Measurements from ENCODE around the gene ALDH3B1.
"Not testable (repeated sequence)": the region's sequence is repeated elsewhere in the genome, so short reads cannot be mapped to it uniquely, and the experiment has no call there.

Gene ALDH3B1, protein sequence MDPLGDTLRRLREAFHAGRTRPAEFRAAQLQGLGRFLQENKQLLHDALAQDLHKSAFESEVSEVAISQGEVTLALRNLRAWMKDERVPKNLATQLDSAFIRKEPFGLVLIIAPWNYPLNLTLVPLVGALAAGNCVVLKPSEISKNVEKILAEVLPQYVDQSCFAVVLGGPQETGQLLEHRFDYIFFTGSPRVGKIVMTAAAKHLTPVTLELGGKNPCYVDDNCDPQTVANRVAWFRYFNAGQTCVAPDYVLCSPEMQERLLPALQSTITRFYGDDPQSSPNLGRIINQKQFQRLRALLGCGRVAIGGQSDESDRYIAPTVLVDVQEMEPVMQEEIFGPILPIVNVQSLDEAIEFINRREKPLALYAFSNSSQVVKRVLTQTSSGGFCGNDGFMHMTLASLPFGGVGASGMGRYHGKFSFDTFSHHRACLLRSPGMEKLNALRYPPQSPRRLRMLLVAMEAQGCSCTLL

DNA sequence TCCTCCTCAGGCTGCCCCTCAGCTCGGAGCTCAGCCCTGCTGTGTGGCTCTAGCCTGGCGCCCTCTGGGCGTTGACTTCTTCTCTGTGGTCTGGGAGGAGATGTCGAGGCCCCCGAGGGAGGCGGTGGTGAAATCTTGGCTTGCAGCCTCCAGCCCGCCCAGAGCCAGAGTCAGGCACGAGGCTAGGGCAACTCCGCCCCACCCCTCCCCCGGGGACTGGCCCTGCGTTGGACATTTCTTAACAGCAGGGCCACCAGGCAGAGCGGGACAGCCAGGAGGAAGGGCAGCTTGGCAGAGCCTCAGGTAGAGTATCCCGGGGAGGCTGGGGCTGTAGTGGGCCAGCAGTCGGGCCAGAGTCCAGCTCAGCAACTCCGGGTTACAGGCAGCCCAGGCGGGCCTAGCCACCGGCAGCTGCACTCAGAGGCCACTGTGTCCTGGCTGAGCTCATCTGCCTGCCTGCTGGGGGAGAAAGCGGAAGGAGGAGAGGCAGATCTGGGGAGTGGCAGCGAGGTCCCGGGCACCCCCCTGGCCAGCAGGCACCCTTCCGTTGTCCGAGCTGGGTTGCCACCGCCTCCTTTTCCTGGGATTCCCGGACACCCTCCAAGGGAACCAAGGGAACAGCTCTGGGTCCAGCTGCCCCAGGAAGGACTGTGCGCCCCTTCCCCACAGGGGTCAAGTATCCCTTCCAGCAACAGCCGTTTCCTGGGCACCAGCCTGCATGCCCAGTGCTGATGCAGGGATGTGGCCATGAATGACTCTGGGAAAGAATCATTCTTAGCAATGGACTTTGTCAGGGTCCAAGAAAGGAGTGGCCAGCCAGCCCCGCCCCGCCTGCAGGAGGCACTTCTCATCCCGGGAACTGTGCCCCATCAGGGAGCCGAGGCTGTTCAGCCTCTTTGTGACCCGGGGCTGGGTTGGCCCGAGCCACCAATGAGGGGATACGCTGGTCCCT, at the start of gene ALDH3B1:
ALDH3B1 (plus strand) TSS at position 238 of the 952 bp plus-strand sequence. CDS start 4,971 bp downstream, outside the sequence.
- FAIRE-seq = no peak

DNA sequence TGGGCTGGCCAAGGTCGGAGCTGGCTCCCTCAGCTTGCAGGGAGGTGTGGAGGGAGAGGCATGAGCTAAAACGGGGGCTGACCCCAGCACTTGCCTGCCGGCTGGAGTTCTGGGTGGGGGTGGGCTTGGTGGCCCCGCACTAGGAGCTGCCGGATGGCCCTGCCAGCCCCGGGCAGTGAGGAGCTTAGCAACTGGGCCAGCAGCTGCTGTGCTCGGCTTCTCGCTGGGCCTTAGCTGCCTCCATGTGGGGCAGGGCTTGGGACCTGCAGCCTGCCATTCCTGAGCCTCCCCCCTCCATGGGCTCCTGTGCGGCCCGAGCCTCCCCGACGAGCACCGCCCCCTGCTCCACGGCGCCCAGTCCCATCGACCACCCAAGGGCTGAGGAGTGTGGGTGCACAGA, 46.9 kb upstream of the ALDH3B1 start:
- FAIRE-seq = not testable (repeated sequence)

DNA sequence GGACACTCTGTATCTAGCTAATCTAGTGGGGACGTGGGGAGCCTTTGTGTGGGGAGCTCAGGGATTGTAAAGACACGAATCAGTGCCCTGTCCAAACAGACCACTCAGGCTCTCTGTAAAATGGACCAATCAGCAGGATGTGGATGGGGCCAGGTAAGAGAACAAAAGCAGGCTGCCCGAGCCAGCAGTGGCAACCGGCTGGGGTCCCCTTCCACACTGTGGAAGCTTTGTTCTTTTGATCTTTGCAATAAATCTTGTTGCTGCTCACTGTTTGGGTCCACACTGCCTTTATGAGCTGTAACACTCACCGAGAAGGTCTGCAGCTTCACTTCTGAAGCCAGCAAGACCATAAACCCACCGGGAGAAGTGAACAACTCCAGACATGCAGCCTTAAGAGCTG, 46.2 kb upstream of the ALDH3B1 start:
- FAIRE-seq = not testable (repeated sequence)

DNA sequence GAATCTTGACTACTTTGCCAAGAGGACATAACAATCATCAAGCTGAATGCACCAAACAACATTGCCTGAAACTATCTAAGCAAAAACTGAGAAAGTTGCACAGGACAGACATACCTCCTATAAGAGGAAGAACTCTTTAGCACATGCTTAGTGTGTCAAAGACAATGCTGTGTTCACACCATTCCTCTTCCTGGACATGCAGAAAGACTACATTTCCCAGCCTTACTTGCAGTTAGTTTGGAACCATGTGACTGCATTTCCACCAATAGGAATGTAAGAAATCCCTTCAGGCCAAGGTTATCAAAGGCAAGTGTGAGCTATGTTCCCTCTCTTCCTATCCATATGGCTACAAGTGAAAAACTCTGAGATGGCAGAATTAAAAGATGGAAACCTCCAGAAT, 45.4 kb upstream of the ALDH3B1 start:
- FAIRE-seq = not testable (repeated sequence)

DNA sequence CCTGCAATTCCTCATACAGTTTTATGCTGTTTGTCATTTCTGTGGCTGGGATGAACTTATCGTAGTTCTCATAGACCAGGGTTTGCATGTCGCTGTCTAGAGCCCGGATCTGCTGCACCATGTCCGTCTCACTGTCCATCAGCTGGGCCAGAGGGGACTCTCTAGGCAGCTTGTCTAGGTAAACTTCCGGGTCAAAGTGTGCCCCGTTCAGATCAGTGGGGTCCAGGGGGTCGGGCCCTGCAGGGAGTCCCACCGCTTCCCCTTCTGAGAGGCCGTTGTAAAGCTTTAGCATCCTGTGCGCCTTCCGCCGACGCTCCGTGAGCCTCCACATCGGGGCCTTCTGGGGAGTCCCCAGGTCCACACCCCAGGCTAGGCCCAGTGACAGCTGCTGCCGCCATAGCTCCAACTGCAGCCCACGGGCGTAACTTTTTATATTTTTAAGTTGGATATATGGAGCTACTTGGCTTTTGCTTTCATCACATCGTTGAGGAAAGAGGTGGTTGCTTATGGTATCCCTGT, 44.2 kb upstream of the ALDH3B1 start:
- not testable (repeated sequence) for FAIRE-seq

DNA sequence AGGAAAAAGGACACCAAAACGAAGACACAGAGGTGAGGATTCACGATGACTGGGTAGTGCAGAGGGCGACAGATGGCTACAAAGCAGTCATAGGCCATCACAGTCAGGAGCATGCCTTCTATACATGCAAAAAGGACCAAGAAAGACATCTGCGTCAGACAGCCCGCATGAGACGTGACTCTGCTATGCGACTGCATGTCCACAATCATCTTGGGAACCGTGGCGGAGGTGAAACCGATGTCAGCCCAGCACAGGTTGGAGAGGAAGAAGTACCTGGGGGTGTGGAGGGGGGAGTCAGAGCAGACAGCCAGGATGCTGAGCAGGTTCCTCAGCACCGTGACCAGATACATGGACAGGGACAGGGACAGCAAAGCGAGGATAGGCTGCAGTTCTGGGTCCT, 35.4 kb upstream of the ALDH3B1 start:
- FAIRE-seq = not testable (repeated sequence)

DNA sequence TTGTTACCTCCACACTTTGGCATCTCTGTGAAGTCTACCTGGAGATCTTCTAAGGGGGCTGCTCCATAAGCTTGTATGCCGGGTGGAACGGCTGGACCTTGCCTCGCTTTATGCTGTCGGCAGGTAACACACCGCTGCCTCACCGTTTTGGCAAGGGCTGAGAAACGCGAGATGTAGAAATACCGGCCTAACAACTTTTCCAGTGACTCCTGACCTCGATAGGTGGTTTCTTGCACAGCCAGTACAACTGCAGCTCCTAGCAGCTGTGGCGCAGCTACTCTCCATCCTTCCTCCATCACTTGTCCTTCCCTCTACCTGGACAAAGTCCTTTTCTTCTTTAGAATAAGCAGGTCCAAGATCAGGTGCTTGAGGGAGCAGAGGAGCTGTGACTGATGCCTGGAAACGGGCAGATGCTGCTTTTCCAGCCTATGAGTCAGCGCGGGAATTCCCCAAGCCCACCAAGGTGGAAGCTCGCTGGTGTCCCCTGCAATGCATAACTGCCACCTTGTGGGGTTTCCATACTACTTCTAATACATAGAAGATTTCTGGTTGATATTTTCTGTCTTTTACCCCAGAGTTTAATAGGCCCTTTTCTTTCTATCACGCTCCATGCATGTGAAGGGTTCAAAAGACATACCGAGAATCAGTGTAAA, 31.2 kb upstream of the ALDH3B1 start:
- not testable (repeated sequence) for FAIRE-seq

DNA sequence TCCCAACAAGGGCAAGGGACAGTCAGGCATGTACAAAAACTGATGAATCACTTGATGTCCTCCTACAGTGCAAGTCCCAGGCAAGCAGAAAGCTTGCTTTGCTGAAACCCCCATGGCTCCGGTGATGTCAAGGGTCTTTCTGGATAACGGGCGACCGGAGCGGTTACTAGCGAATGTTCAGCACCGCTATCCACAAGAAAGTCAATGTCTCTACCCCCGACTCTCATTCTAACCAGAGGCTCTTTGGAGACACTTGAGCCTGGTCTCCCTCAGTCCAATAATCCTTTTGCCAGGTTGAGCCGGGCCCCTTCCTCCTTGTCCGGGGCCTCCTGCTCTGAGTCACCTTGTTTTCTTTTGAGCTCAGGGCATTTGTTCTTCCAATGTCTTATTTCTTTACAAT, 28.9 kb upstream of the ALDH3B1 start:
- FAIRE-seq = not testable (repeated sequence)

GRCh38 chr11:67982255-67982857, 27.8 kb upstream of the ALDH3B1 start:
- not testable (repeated sequence) for FAIRE-seq

DNA sequence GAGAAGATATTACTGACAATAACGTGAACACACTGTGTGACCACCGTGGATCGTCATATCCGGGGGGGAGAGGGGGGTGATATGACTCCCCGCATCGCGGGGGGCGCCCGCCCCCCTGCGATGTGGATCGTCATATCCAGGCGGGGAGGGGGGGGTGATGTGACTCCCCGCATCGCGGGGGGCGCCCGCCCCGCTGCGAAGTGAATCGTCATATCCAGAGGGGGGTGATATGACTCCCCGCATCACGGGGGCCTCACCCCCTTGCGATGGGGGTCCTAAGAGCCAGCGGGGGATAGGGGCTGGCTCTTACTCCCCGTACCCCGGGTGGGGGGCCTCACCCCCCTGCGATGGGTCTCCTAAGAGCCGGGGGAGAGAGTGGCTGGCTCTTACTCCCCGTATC, 26.2 kb upstream of the ALDH3B1 start:
- no peak for FAIRE-seq

- not testable (repeated sequence) for FAIRE-seq
These were observed 24.8 kb upstream of the ALDH3B1 start for GRCh38 chr11:67985302-67985701.

DNA sequence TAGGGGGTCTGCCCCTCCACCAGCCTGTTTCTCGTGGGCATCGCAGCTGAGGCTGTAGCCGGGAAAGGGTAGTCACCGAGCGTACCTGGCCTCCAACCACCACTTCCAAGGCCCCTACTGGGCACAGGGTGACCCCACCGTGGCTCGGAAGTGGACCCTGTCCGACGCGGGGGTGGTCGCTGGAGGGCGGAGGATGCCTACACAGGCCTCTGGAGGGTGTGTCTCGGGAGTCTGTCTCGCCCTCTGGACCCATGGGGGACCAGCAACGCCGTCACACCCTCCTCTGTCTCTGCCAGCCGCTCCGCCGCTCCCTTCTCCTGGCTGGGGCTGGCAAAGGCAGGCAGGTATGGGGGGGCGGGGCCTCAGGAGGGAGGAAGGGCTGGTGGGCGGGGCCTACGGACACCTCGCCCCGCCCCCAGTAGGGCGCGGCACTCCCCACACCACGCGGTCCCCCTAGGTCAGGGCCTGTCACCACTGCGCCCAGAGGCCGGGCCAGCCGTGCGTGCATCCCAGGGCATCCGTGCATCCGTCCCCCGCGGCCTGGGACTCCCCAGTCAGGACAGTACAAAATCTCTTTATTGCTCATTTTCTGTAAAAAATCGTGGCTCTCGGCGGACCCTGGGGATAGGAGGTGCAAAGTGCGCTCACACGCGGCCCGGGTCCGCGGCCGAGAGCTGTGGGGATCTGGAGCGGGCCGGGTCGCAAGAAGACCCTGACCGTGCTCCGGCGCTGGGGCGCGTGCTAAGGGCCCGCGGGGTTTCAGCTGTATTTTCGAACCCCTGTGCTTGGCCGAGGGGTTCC, 19.4 kb upstream of the ALDH3B1 start:
- FAIRE-seq = not testable (repeated sequence)

DNA sequence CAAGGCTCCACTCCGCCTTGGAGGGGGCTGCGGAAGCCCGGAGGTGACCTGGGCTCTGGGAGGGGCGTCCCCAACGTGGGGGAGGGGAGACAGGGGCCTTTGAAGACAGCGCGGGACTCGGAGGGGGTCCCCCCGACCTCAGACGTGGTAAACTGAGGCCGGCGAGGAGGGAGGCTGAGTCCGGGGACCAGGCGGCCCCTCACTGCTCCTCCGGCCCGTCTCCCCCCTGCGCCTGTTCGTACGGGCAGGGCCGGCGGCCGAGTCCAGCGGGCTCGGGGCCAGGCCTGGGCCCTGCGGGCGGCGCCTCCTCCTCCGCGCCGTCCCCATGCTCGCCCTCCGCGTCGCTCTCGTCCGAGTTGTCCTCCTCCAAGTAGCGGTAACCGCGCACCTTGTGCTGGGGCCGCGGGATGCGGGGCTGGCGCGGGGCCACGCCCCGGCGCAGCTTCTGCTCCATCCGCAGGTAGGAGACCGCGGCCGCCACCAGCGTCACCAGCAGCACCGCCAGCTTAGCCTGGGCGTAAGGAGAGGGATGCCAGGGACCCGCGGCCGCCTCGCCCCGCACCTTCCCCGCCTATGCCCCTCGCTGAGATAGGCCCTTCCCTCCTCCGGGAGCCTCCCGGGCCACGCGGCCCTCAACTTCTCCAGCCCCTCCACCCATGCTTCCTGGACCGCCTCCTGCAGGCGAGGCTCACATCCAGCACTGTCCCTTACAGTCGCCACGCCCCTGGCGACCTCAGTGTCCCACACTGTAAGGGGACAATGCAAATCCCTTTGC, 18.6 kb upstream of the ALDH3B1 start:
- FAIRE-seq = not testable (repeated sequence)

DNA sequence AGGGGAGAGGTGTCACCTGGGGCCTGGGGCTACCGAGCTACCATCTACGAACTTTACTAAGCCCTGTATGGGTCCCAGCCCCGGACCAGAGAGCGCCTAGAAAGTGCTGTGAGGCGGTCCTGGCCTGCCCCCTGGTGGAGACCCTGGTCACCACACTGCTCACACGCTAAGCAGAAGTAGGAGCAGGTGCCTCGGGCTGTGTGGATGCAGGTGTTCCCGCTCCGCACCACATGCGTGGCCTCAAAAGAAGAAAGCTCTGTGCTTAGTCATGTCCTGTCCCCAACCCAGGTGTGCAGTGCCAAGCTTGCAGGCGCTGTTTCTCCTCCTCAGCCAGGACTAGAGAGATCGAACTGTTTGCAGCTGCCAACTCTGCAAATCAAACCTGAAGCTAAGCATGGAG, 16.3 kb upstream of the ALDH3B1 start:
- not testable (repeated sequence) for FAIRE-seq

DNA sequence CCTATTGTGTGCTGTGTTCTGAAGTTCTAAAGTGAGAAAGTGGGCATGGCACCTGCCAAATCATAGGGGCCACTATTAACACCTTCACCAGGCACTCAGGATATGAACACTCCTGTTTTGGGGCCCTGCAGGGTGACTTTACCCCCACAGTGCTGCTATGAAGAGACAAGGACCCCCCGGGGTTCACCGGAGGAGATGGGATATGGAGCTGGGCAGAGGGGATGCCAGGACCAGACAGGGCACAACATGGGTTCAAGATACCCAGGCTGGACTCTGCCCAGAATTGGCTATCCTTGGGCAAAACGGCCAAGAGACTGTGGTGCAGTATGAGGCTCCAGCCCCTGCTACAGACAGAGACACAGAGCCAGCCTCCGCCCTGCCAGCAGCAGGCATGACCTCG, 15.7 kb upstream of the ALDH3B1 start:
- FAIRE-seq = not testable (repeated sequence)

DNA sequence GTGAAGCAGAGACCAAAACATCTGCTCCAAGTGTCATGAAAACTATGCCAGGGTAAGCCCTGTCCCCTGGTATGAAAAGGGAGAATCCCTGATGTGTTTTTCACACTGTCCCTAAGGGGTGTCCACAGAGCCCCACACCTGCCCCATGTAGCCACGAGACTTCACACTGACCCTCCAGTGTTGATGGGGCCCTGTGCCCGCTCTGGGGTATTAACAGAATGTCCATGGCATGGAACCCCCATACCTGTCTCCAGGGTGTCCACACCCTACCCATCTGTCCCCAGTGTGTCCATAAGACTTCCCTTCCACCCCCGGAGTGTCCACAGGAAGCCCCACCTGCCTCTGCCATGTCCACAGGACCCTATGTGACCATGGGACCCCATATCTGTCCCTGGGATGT, 15.0 kb upstream of the ALDH3B1 start:
- not testable (repeated sequence) for FAIRE-seq

GRCh38 chr11:67995579-67995978, 14.5 kb upstream of the ALDH3B1 start:
- FAIRE-seq = not testable (repeated sequence)

GRCh38 chr11:67996051-67996450, 14.1 kb upstream of the ALDH3B1 start:
- FAIRE-seq = no peak

DNA sequence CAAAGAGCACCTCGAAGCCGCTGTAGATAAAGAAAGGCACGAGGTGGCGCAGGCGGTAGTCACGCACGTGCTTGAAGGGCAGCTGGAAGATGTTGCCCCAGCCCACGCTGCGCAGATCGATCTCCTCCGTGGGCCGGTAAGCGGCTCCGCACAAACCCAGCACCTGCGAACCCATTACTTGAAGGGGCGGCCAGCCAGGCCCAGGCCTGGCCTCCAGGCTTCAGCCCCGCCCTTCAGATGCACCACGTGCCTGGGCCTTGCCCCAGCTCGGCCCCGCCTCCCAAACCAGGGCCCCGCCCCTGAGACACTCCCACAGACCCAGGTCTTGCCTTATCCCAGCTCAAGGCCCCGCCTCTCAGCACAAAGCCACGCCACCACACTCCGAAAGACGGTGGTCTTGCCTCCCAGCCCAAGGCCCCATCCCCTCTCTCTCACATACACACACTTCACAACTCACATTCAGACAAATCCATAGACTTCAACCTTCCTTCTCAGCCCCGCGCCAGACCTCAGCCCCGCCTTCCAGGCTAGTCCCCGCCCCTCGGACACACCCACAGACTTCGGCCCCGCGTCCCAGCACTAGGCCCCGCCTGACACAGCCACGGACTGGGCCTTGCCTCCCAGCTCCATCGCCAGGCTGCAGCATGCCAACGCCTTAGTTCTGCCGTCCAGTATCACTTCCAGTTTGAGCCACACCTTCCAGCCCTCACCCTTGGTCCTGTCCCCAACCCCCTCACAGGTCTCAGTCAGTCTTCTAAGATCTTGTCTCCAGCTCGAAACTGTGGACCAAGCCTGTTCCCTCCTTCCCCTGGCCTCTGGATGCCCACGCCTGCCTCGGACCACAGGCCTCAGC, 13.3 kb upstream of the ALDH3B1 start:
- no peak for FAIRE-seq

Measured in colon (tissue), 2 donors.